ENCODE data around the gene AFF3. TPM values are rescaled to one million over a fixed set of nuclear protein-coding genes. Genes with fewer than 3 reads are reported as not detected.

The AFF3 gene
- total RNA-seq, 1 donor from 2014 or later = 20.9 TPM

DNA sequence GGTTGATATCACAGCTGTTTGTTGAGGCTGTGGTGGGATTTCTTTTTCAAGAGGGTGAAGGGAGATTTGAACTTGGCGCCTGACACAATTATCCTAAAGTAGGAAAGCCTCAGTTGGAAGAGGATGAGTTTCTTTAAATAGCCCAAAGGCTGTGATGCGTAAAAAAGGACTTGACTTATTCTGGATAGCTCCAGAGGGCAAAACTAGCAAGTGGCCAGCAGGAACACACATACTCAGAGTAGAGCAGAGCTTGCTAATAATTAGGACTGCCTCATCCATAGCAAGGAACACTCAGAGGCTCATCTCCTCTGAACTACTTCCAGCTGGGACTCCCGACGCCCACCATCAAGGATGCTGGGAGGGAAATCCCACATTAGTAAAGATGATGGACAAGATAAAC, 74.0 kb downstream of the AFF3 start:
- Mint-ChIP-seq H3K27me3 (ENCODE audit: low read depth) (no peaks in the 10 kb centered on the region), H3K27ac (ENCODE audit: unreplicated experiment) (no peak overlapping the region), H3K9me3 (peaks cover 2% of the 10 kb centered on the region), H3K4me3 (no peak overlapping the region), H3K4me1 (peaks cover 13% of the 10 kb centered on the region), H3K36me3 (ENCODE audit: low read depth) (peaks cover 8% of the 10 kb centered on the region)
- no peak for DNase-seq (ENCODE audit: low read depth, low spot score)
- TF ChIP-seq, protein P1, sequence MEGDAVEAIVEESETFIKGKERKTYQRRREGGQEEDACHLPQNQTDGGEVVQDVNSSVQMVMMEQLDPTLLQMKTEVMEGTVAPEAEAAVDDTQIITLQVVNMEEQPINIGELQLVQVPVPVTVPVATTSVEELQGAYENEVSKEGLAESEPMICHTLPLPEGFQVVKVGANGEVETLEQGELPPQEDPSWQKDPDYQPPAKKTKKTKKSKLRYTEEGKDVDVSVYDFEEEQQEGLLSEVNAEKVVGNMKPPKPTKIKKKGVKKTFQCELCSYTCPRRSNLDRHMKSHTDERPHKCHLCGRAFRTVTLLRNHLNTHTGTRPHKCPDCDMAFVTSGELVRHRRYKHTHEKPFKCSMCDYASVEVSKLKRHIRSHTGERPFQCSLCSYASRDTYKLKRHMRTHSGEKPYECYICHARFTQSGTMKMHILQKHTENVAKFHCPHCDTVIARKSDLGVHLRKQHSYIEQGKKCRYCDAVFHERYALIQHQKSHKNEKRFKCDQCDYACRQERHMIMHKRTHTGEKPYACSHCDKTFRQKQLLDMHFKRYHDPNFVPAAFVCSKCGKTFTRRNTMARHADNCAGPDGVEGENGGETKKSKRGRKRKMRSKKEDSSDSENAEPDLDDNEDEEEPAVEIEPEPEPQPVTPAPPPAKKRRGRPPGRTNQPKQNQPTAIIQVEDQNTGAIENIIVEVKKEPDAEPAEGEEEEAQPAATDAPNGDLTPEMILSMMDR (conservative IDR thresholded peaks at IDR 0.05) = no peak

DNA sequence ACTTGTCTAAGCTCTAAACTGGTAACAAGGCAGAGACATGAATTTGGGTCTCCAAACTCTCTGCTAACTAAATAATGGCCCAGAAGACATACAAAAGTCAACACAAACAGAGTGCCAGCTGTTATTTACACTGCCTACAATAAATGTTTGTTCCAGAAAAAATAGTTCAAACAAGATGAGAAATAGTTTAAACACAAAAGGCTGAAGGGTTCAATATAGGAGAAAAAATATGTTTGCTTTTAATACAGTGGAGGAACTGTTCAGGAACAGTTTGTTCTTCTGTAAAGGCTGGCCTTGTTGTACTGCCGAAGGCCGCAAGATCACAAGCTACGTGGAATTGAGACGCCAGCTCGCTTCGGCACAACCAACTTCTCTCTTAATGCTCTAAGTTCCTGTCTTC, 74.6 kb downstream of the AFF3 start:
- no peak for DNase-seq (ENCODE audit: low read depth, low spot score)
- Mint-ChIP-seq H3K4me1 (peaks cover 13% of the 10 kb centered on the region), H3K27ac (ENCODE audit: unreplicated experiment) (no peak overlapping the region), H3K36me3 (ENCODE audit: low read depth) (peaks cover 10% of the 10 kb centered on the region), H3K4me3 (no peak overlapping the region), H3K27me3 (ENCODE audit: low read depth) (no peaks in the 10 kb centered on the region), H3K9me3 (peaks cover 3% of the 10 kb centered on the region)
- TF ChIP-seq, protein P1 (conservative IDR thresholded peaks at IDR 0.05) = no peak

DNA sequence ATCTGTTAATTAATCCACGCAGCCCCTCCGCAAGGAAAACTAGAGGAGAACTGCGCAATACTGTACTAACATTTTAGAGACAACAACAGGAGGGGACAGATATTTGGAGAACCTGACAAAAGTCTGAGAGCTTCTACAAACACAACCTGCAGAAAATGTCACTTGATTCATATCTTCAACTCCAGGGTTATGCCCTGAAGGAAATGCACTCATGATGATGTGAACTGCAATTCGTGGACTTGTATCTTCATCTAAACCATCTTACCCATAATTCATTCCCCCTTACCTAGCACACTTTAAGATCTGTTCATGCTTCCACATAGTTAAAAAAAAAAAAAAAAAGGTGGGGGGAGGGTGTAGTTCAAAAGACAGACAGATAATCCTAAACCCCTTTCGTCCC, 75.5 kb downstream of the AFF3 start:
- Mint-ChIP-seq H3K4me3 (no peak overlapping the region), H3K4me1 (peaks cover 13% of the 10 kb centered on the region), H3K27ac (ENCODE audit: unreplicated experiment) (no peak overlapping the region), H3K9me3 (peaks cover 3% of the 10 kb centered on the region), H3K27me3 (ENCODE audit: low read depth) (no peaks in the 10 kb centered on the region), H3K36me3 (ENCODE audit: low read depth) (peaks cover 14% of the 10 kb centered on the region)
- DNase-seq (ENCODE audit: low read depth, low spot score) = no peak
- TF ChIP-seq, protein P1 (conservative IDR thresholded peaks at IDR 0.05) = no peak

DNA sequence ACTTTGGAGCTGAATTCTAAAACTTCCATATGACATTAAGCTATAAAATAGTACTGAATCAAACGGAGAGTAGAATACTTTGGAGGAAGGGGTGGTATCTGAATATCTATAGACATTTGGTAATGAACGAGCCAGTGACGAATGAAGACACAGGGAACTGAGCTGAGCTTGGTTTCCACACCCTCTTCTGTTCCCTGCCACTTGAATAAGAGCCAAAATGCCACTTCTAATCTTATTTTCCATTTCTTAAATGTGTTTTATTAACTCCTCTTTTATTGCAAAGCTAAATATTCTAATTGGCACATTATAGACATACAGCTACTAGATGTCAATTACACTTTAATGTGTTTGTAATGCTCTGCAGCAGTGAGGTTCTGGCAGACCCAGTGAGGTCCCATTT, 76.1 kb downstream of the AFF3 start:
- Mint-ChIP-seq H3K27ac (ENCODE audit: unreplicated experiment) (no peak overlapping the region), H3K4me3 (no peak overlapping the region), H3K36me3 (ENCODE audit: low read depth) (peaks cover 14% of the 10 kb centered on the region), H3K9me3 (peaks cover 3% of the 10 kb centered on the region), H3K4me1 (peaks cover 13% of the 10 kb centered on the region), H3K27me3 (ENCODE audit: low read depth) (no peaks in the 10 kb centered on the region)
- no peak for DNase-seq (ENCODE audit: low read depth, low spot score)
- TF ChIP-seq, protein P1 (conservative IDR thresholded peaks at IDR 0.05) = no peak

DNA sequence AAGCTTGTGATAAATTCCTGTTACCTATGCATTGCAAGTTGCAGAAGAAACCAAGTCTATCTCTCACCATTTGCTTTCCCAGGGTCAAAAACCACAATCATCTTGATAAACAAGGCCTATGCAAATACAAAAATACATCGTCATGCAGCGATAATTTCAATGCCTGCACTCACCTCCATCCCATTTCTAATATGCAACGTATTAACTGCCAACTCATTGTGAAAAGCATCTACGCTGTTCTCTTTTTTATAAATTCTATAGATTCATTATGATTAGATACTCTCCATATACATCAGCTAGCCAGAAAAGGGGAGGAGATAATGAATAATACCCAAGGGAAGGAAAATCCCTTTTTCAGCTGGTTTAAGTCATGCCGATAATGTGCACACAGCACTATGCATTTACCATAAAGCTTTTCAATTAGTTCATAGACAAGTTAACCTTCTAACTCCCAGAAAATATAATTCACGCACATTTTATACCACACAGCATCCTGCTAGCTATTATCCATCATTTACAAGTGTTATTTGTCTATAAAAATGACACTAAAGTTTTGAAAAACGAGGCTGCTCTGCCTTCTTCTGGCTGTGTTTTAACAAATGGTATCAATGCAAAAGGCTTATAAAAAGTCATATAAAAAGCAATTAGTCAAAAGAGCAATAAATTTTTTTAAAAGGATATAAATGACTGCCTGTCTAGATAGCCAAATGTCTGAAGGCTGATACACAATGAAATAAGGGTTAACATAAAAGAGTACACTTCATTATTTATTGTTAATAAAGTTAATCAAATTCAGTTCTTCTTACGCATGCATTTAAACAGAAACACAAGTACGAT, 77.6 kb downstream of the AFF3 start:
- H3K36me3 Mint-ChIP-seq (ENCODE audit: low read depth) = peaks cover 17% of the 10 kb centered on the region
- no peak overlapping the region for H3K4me3 Mint-ChIP-seq
- peaks cover 7% of the 10 kb centered on the region for H3K9me3 Mint-ChIP-seq
- no peak overlapping the region for H3K27ac Mint-ChIP-seq (ENCODE audit: unreplicated experiment)
- TF ChIP-seq, protein P1 (conservative IDR thresholded peaks at IDR 0.05) = no peak
- no peaks in the 10 kb centered on the region for H3K27me3 Mint-ChIP-seq (ENCODE audit: low read depth)
- DNase-seq (ENCODE audit: low read depth, low spot score) = no peak
- peaks cover 13% of the 10 kb centered on the region for H3K4me1 Mint-ChIP-seq
